Endothelial cell of umbilical vein (primary cell): ENCODE measurements around the gene RUSF1. TPM values are rescaled to one million over a fixed set of nuclear protein-coding genes. Genes with fewer than 3 reads are reported as not detected.
"Not testable (repeated sequence)": the region's sequence is repeated elsewhere in the genome, so short reads cannot be mapped to it uniquely, and the experiment has no call there.

ENCODE experiments used
- BruUV-seq: library from RNA; stranded (reverse); fragments of 400-500 nt; replicated peaks from 2 replicates; lab custom pipeline; 2021; lab: Mats Ljungman, UMichigan
- CTCF ChIA-PET: fragments of 300-600, 350-600 bp; sonication (Branson Sonifier 250); formaldehyde crosslinking; loops from one replicate; lab custom pipeline; 2021; ENCODE audit warnings: antibody characterized with exemption, inconsistent platforms; lab: Charles Lee
- POLR2A ChIA-PET: fragments of 300-600, 350-600 bp; sonication (Branson Sonifier 250); formaldehyde crosslinking; loops from one replicate; lab custom pipeline; 2021; ENCODE audit warnings: antibody characterized with exemption, inconsistent platforms; lab: Charles Lee
- DNase-seq: peaks from one replicate; pipeline ENCODE4 v3.0.0-alpha.2; 2011; ENCODE audit warnings: low read depth, low spot score
- FAIRE-seq: peaks from 2 replicates; lab custom pipeline; 2011; peaks lifted over from hg19 to GRCh38; lab: Jason Lieb, UNC
- H2AFZ ChIP-seq: 2 replicates; pipeline ENCODE4 v1.6.0; 2012; ENCODE audit warnings: low read depth, low read length, control low read depth, inconsistent platforms
- H3K27ac ChIP-seq: 2 replicates; pipeline ENCODE4 v1.5.1; 2011; ENCODE audit warnings: low read depth, mild to moderate bottlenecking, control low read depth, low read length, moderate library complexity; ENCODE audit not compliant: insufficient read depth
- H3K27me3 ChIP-seq, 2 experiments: 2 replicates each; pipeline versions ENCODE4 v1.6.0 to v1.6.1; 2011; ENCODE audit warnings: low read length in 2 of 2, mixed read lengths in 1 of 2; ENCODE audit not compliant: control insufficient read depth in 2 of 2, insufficient read depth in 2 of 2
- H3K36me3 ChIP-seq, 2 experiments: 2 replicates in 1 of 2; 3 replicates in 1 of 2; pipeline ENCODE4 v1.5.1; 2011; ENCODE audit warnings: low read length in 2 of 2, mild to moderate bottlenecking in 1 of 2, moderate library complexity in 1 of 2; ENCODE audit not compliant: control insufficient read depth in 2 of 2, insufficient read depth in 2 of 2; ENCODE audit errors: extremely low read depth in 1 of 2
- H3K4me1 ChIP-seq: 3 replicates; pipeline ENCODE4 v1.5.1; 2011; ENCODE audit warnings: mild to moderate bottlenecking, low read length; ENCODE audit not compliant: control insufficient read depth, insufficient read depth; ENCODE audit errors: extremely low read depth
- H3K4me2 ChIP-seq: 2 replicates; pipeline ENCODE4 v1.6.1; 2011; ENCODE audit warnings: low read length, control low read depth, mixed read lengths; ENCODE audit not compliant: insufficient read depth
- H3K4me3 ChIP-seq, 3 experiments: fragments of 200-600 bp in 1 of 3; sonication (generic), shearing (Covaris generic) in 1 of 3; replicated peaks in 1 of 3; 2 replicates each; pipeline ENCODE4 v1.5.1; 2011 to 2016; ENCODE audit warnings: control low read depth in 3 of 3, low read length in 3 of 3, mild to moderate bottlenecking in 2 of 3, inconsistent platforms in 1 of 3, low read depth in 1 of 3, moderate library complexity in 1 of 3; ENCODE audit not compliant: insufficient read depth in 1 of 3
- H3K79me2 ChIP-seq: 2 replicates; pipeline ENCODE4 v1.6.0; 2012; ENCODE audit warnings: low read length, inconsistent platforms; ENCODE audit not compliant: control insufficient read depth, insufficient read depth
- H3K9ac ChIP-seq: replicated peaks from 2 replicates; pipeline ENCODE3; 2011; ENCODE audit warnings: low read length, control low read depth; ENCODE audit not compliant: insufficient read depth; ENCODE audit errors: extremely low read depth
- H3K9me1 ChIP-seq: replicated peaks from 3 replicates; pipeline ENCODE4 v1.6.0; 2011; ENCODE audit warnings: mild to moderate bottlenecking, low read length; ENCODE audit not compliant: control insufficient read depth, insufficient read depth; ENCODE audit errors: extremely low read depth
- H3K9me3 ChIP-seq: replicated peaks from 2 replicates; pipeline ENCODE4 v1.5.1; 2012; ENCODE audit warnings: low read length, inconsistent platforms; ENCODE audit not compliant: control insufficient read depth, insufficient read depth
- H4K20me1 ChIP-seq: replicated peaks from 2 replicates; pipeline ENCODE3; 2011; ENCODE audit warnings: mild to moderate bottlenecking, low read length; ENCODE audit not compliant: control insufficient read depth, insufficient read depth; ENCODE audit errors: extremely low read depth
- EZH2 ChIP-seq: IDR thresholded peaks from 2 replicates; pipeline ENCODE4 v1.6.1; 2012; ENCODE audit warnings: borderline replicate concordance, low read depth, mild to moderate bottlenecking, moderate library complexity, low read length, inconsistent platforms; ENCODE audit not compliant: severe bottlenecking
- FOS ChIP-seq: IDR thresholded peaks from 2 replicates; pipeline ENCODE4 v1.6.1; 2011; ENCODE audit warnings: mild to moderate bottlenecking, low read length, moderate library complexity, borderline replicate concordance; ENCODE audit not compliant: insufficient read depth
- GATA2 ChIP-seq: IDR thresholded peaks from 2 replicates; pipeline ENCODE4 v1.7.0; 2011; ENCODE audit warnings: low read depth, mild to moderate bottlenecking, moderate library complexity, mixed read lengths, low read length; ENCODE audit not compliant: insufficient read length, insufficient read depth
- JUN ChIP-seq: IDR thresholded peaks from 2 replicates; pipeline ENCODE4 v1.6.1; 2011; ENCODE audit warnings: borderline replicate concordance, low read depth; ENCODE audit not compliant: insufficient read length, insufficient read depth
- MYC ChIP-seq: IDR thresholded peaks from one replicate; pipeline ENCODE4 v1.6.1; 2011; ENCODE audit warnings: mild to moderate bottlenecking, low read depth, low read length
- POLR2AphosphoS5 ChIP-seq: IDR thresholded peaks from 2 replicates; pipeline ENCODE4 v1.6.1; 2012; ENCODE audit warnings: low read depth, mild to moderate bottlenecking, control low read depth, low read length, moderate library complexity; ENCODE audit not compliant: insufficient read depth
- dilution Hi-C: fragments of 300-500 bp; cut with MboI; formaldehyde crosslinking; loops from one replicate; pipeline ENCODE4 v1.15.0; 2019; ENCODE audit warnings: low sequenced_read_pairs; ENCODE audit not compliant: extremely low pct_ligation_motif_present
- intact Hi-C: fragments of 100-400 bp; cut with micrococcal nuclease; formaldehyde crosslinking; loops from one replicate; pipeline ENCODE4 v1.10.0; 2022
- polyA plus RNA-seq, 4 experiments: library from polyadenylated mRNA; depleted of rRNA in 3 of 4; stranded (reverse) in 3 of 4; unstranded in 1 of 4; fragments of >200 nt; gene quantifications; 2 replicates each; pipeline versions ENCODE4 v1.2.1 to v1.2.3, GENCODE V29; 2011 to 2012; ENCODE audit warnings: missing spikeins in 1 of 4
- total RNA-seq: library from RNA; stranded (reverse); gene quantifications from 2 replicates; pipeline ENCODE4 v1.2.3, GENCODE V29; 2021
- TF ChIP-seq, protein P1 (sequence below): IDR thresholded peaks from 2 replicates; pipeline ENCODE4 v1.6.1; 2011; ENCODE audit not compliant: insufficient read depth, insufficient read length

Gene RUSF1
- total and polyA plus RNA-seq, 2 donors (not counting 3 experiments of a cell fraction or from before 2014, with no cell fraction given), result 36.4 to 40.3 TPM

DNA sequence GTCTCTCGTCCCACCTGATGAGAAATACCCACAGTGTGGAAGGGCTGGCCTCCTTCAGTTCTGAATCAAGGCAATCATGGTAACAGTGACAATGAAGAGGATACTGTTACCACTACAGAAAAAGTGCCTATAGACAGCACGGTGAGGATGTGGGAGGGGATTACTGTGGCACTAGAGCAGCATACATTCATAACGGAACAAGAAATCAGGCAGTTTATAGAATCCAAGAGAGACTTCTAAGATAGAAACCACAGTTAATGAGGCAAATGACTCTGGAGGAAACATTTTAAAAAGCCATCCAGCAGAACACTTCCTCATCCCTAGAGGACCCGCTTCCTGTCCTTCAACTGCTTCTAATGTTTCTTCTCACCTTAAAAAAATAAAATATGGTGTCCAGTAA, 2.7 kb downstream of the RUSF1 start:
- POLR2A ChIA-PET, result no interaction called here
- dilution Hi-C loops, result no loop called here
- no peak for FAIRE-seq

DNA sequence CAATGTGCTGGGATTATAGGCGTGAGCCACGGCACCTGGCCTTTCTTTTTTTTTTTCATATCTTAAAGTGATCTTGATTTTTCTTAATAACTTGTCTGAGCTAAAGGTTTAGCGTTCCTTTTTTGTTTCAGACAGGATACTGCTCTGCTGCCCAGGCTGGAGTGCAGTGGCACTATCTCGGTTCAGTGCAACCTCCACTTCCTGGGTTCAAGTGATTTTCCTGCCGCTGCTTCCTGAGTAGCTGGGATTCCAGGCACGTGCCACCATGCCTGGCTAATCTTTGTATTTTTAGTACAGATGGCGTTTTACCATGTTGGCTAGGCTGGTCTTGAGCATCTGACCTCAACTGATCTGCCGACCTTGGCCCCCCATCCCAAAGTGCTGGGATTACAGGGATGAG, 4.0 kb downstream of the RUSF1 start:
- Histone ChIP-seq H3K9me3 (no peaks in the 10 kb centered on the region), H2AFZ (no peak overlapping the region), H3K4me2 (no peak overlapping the region), H3K9me1 (no peaks in the 10 kb centered on the region), H3K4me1 (peaks cover 26% of the 10 kb centered on the region), H4K20me1 (no peaks in the 10 kb centered on the region), H3K27me3 (no peaks in the 10 kb centered on the region), H3K79me2 (peaks cover 13% of the 10 kb centered on the region), H3K9ac (no peak overlapping the region), H3K27ac (no peak overlapping the region), H3K36me3 (no peaks in the 10 kb centered on the region), H3K4me3 (no peak overlapping the region)
- DNase-seq (peak; percentile 55), FAIRE-seq (peak; percentile 67)
- BruUV-seq, result no TSS peak
- TF ChIP-seq GATA2, result peak; percentile 60
- no peak for TF ChIP-seq MYC
- TF ChIP-seq JUN, result no peak
- TF ChIP-seq, protein P1, sequence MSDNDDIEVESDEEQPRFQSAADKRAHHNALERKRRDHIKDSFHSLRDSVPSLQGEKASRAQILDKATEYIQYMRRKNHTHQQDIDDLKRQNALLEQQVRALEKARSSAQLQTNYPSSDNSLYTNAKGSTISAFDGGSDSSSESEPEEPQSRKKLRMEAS, result peak; percentile 23
- no peak for TF ChIP-seq EZH2
- no peak for TF ChIP-seq FOS
- no peak for TF ChIP-seq POLR2AphosphoS5
- intact Hi-C loops, result loop anchor here (10.0 kb wide), 1 partner anchor 361 kb away; no protein-coding TSS in a partner anchor
- POLR2A ChIA-PET, result no interaction called here
- dilution Hi-C loops, result no loop called here
- CTCF ChIA-PET, result interaction anchor here (0.6 to 0.8 kb wide), 2 partner anchors 10 to 550 kb away, joined by 3 read pairs; no protein-coding TSS in a partner anchor

More for the DNA sequence above, 2.7 kb downstream of the RUSF1 start:
- H4K20me1 ChIP-seq, result no peaks in the 10 kb centered on the region
- H3K79me2 ChIP-seq, result peaks cover 13% of the 10 kb centered on the region
- H3K27me3 ChIP-seq, result no peaks in the 10 kb centered on the region
- intact Hi-C loops, result loop anchor here (10.0 kb wide), 1 partner anchor 359 kb away; no protein-coding TSS in a partner anchor
- no peaks in the 10 kb centered on the region for H3K9me3 ChIP-seq
- H3K9ac ChIP-seq, result no peak overlapping the region
- peaks cover 27% of the 10 kb centered on the region for H3K4me1 ChIP-seq
- no peaks in the 10 kb centered on the region for H3K36me3 ChIP-seq
- DNase-seq, result no peak
- no peak overlapping the region for H3K4me3 ChIP-seq
- CTCF ChIA-PET, result no interaction called here
- no TSS peak for BruUV-seq
- TF ChIP-seq POLR2AphosphoS5, result no peak
- no peak overlapping the region for H3K4me2 ChIP-seq
- no peak overlapping the region for H2AFZ ChIP-seq
- H3K9me1 ChIP-seq, result no peaks in the 10 kb centered on the region
- H3K27ac ChIP-seq, result no peak overlapping the region

DNA sequence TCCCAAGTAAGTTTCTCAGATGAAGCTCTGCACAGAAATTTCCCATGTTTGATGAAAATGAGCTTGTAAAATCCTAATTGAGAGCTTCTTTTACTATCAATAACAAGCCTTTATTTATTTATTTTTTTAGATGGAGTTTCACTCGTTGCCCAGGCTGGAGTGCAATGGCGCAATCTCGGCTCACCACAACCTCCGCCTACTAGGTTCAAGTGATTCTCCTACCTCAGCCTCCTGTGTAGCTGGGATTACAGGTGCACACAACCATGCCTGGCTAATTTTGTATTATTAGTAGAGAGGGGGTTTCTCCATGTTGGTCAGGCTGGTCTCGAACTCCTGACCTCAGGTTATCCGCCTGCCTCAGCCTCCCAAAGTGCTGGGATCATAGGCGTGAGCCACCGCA, 4.6 kb downstream of the RUSF1 start:
- H3K9me3 ChIP-seq, H3K36me3 ChIP-seq, H3K9me1 ChIP-seq, CTCF ChIA-PET, BruUV-seq, FAIRE-seq, H2AFZ ChIP-seq, H3K9ac ChIP-seq, H3K4me3 ChIP-seq, DNase-seq, POLR2A ChIA-PET, H3K27me3 ChIP-seq, dilution Hi-C loops, H3K4me2 ChIP-seq, H3K27ac ChIP-seq, H4K20me1 ChIP-seq: not testable (repeated sequence)
- Histone ChIP-seq H3K4me1 (peaks cover 20% of the 10 kb centered on the region), H3K79me2 (peaks cover 13% of the 10 kb centered on the region)
- intact Hi-C loops, result loop anchor here (10.0 kb wide), 1 partner anchor 361 kb away; no protein-coding TSS in a partner anchor
